HG02623 (cell line): ENCODE measurements around the gene LRWD1.
"Not testable (repeated sequence)": the region's sequence is repeated elsewhere in the genome, so short reads cannot be mapped to it uniquely, and the experiment has no call there.

Experiments used
- ATAC-seq: cut with Tn5 transposase; IDR thresholded peaks from one replicate; pipeline ENCODE4 v1.9.1; 2021; ENCODE audit warnings: moderate library complexity; ENCODE audit not compliant: unreplicated experiment

Gene LRWD1

DNA sequence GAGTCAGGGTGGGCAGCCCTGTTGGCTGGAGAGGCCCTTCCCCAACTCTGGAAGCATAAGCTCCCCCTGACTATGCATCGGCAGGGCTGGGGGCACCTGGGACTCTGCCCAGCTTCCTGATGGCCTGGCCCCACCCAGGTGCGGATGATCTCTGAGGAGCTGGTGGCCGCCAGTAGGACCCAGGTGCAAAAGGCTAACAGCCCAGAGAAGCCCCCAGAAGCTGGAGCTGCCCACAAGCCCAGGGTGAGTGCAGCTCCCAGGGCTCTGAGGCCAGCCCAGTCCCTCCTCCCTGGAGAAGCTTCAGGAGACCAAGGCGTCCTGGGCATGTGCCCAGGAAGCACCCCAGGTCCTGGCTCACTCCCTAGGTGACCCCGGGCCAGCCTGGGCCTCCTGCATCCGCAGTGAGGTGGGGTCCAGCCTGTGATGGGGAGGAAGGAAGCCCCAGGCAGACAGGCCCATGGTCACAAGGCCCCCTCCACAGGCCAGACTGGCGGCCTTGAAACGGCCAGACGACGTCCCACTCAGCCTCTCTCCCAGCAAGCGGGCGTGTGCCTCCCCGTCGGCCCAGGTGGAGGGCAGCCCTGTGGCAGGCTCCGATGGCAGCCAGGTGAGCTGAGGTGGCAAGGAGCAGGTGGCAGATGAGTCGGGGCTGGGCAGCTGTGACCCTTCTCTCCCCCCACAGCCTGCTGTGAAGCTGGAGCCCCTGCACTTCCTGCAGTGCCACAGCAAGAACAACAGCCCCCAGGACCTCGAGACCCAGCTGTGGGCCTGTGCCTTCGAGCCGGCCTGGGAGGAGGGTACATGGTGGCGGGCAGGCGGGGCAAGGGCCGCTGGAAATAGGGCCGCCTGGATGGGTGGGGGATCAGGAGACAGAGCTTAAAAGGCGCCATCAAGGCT lies 3.0 kb downstream of the LRWD1 start:
- ATAC-seq: no peak

DNA sequence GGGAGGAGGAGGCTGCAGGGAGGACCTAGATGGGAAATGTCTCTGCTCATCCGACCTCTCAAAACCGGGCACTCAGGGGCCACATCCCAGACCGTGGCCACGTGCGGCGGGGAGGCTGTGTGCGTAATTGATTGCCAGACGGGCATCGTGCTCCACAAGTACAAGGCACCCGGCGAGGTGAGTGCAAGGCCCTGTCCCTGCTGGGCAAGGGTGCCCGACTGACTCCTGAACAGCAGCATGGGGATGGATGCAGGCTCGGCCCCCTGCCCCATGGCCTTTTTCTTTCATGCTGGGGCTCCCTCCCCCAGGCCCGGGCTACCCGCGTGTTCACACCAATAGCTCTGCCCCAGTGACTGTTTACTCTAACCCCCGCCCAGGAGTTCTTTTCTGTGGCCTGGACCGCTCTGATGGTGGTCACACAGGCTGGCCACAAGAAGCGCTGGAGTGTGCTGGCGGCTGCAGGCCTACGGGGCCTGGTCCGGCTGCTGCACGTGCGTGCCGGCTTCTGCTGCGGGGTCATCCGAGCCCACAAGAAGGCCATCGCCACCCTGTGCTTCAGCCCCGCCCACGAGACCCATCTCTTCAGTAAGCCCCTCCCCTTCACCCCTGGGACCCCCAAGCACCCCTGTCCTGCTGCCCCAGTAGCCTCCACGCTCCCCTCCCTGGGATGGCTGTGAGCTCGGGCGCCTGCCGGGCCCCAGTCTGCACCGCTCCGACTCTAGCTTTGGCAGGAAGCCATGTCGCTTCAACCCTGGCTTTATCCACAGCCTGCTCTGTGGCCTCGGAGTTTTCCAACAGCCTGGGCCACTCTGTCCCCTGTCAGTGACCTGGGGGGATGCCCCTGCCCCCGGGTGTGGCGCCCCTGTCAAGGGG lies 3.9 kb downstream of the LRWD1 start:
- ATAC-seq: no peak

DNA sequence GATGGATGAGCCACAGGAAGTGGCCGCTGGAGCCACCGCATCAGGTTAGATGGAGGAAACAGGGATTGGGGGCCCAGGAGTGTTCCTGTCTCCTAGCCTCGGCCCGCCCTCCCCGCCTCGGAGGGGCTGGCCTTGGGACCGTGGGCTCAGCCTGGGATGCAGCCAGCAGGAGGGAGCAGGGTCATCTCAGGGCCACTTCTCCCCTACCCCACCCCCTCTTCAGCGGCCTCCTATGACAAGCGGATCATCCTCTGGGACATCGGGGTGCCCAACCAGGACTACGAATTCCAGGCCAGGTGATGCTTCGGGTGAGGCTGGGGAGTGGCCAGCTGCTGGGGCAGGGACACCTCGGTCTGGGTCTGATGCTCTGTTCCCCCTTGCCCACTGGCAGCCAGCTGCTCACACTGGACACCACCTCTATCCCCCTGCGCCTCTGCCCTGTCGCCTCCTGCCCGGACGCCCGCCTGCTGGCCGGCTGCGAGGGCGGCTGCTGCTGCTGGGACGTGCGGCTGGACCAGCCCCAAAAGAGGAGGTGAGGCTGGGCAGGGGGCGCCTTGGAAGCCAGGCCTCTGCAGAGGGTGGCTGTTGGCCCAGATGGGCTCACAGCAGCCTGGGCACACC lies 4.7 kb downstream of the LRWD1 start:
- ATAC-seq: no peak

GRCh38 chr7:102469972-102470825 lies 5.4 kb downstream of the LRWD1 start:
- no peak for ATAC-seq

DNA sequence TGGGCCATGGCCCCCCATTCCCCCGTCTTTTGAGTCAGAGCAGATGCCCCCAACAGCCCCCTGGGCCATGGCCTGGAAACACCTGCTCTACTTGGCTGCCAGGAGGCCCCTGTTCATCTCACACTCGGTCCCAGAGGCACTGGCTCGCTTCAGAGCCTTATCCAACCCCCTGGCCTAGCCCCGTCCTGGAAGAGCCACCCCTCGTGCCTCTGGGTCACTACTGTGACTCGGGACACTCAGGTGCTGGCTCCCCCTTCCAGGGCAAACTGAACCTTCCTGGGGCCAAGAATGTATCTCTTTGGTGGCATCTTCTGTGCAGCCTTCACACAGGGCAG lies 7.0 kb downstream of the LRWD1 start:
- ATAC-seq: no peak

- ATAC-seq: no peak
Observed at GRCh38 chr7:102472126-102473041, 7.6 kb downstream of the LRWD1 start.

GRCh38 chr7:102473271-102473991 lies 8.6 kb downstream of the LRWD1 start:
- no peak for ATAC-seq

- ATAC-seq: not testable (repeated sequence)
Observed at GRCh38 chr7:102474116-102474515, 9.3 kb downstream of the LRWD1 start.

DNA sequence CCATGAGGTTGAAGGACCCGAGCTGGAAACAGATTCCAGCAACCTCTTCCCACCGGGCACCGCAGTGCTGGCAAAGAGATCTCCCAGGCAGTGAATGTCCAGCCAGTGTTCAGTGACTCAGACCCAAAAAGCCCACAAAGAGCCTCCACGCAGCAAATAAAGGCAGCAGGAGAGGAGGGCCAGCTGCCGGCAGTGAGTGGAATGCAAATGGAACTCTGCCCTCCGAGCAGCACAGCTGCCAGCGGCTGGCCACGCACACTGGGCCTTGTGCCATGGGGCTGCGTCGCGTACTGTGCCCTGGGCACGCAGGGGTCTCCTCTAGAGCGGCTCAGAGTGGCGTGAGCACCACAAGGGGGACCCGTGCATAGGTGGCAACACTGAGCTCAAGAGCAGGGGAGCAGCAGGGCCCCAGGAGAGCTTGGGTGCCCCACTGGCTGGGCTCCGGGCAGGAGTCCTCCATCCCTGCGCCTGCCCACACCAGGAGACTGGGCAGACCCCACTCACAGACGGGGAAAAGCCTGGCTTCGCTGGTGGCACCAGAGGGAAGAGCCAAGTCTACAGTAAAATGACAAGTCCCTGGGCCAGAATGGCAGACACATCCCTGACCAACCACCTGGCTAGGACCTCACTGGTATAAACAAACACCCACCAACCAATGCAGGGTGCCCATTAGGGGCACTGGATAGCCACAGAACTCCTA lies 10.1 kb downstream of the LRWD1 start:
- ATAC-seq: not testable (repeated sequence)

DNA sequence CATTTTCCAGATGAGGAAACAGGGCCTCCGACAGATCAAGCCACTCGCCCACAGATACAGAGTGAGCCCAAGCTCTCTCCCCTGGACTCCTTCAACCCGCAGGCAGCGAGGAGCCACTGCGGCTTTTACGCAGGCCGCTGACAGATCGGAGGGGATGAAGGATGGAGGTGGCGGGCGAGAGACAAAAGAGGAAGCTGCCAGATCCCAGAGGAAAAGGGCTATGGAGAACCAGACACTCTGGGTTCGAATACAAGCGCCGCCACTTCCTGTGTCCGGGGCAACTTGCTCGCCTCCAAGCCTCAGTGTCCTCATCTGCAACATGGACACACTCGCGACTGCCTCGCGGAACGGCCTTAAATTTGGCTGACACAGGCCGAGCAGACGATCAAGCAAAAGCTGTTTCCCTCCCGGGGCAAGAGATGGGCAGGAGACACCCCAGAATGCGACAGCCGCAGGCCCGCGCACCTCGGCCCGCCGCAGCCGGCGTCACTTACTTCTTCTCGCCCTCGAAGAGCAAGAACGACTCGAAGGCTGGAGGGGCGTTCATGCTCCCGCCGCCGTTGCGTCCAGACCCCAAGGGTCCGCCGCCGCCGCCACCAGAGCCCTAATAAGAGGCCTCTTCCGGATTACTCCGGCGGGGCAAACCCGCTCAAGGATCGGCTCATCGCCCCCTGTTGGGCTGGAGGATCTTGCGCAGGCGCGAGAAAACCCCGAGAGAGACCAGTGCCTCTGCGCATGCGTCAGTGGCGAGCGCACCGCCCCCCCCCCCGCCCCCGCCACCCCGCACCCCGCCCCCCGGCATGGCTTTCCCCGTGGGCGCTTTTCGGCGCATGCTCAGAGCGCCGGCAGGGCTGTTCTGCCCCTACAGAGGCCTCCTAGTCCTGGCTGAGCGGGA lies 13.8 kb downstream of the LRWD1 start, which contains the start of gene POLR2J:
TSS of gene POLR2J (minus strand) at position 609 of the 895 bp plus-strand sequence. CDS start at position 547, 62 bp downstream.
- peak; percentile 82 for ATAC-seq

GRCh38 chr7:102479209-102479584 lies 14.4 kb downstream of the LRWD1 start:
- ATAC-seq: peak; percentile 16

DNA sequence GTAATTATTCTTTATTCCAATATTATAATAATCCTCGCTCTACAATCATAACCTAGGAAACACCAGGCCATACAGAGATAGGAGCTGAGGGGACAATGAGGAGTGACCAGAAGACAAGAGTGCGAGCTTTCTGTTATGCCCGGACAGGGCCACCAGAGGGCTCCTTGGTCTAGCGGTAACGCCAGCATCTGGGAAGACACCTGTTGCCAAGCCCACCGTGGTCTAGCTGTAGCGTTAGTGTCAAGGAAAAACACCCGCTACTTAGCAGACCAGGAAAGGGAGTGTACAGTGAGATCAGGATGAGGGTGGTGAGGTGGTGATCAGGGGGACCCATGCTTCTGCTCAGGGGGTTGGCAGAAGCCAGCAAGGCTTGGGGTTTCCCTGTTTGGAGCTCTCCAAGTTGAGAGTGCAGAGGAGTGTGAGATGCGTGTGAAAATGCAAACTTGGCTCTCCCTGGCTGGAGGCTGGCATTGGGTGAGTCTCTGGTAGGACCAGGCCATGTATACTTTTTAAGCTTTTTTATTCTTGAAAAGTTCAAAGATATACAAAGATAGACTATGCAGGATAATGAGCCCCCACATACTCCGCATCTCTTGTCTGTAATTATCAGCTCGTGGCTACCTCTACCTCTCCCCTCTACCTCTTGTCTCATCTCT lies 15.3 kb downstream of the LRWD1 start:
- not testable (repeated sequence) for ATAC-seq

GRCh38 chr7:102481962-102482361 lies 17.2 kb downstream of the LRWD1 start:
- not testable (repeated sequence) for ATAC-seq

GRCh38 chr7:102484317-102484716 lies 19.5 kb downstream of the LRWD1 start:
- not testable (repeated sequence) for ATAC-seq

DNA sequence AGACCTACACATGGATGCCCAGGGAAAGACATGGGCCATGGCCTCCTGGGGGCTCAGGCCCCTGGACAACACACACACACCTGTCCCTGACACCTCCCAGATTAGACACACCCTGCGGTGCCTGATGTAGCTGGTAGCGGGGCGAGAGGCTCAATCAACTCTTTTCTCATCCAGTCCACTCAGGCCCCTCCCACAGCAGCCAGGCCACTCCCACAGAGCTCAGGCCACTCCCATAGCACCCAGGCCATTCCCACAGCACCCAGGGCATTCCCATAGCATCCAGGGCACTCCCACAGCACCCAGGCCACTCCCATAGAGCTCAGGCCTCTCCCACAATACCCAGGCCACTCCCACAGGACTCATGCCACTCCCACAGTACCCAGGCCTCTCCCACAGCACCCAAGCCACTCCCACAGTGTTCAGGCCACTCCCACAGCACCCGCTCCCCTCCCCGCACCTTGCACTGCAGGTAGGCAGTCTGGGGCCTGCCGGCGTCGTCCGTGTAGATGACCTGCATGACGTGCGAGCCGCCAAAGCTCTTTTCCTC lies 25.8 kb downstream of the LRWD1 start:
- ATAC-seq: not testable (repeated sequence)

DNA sequence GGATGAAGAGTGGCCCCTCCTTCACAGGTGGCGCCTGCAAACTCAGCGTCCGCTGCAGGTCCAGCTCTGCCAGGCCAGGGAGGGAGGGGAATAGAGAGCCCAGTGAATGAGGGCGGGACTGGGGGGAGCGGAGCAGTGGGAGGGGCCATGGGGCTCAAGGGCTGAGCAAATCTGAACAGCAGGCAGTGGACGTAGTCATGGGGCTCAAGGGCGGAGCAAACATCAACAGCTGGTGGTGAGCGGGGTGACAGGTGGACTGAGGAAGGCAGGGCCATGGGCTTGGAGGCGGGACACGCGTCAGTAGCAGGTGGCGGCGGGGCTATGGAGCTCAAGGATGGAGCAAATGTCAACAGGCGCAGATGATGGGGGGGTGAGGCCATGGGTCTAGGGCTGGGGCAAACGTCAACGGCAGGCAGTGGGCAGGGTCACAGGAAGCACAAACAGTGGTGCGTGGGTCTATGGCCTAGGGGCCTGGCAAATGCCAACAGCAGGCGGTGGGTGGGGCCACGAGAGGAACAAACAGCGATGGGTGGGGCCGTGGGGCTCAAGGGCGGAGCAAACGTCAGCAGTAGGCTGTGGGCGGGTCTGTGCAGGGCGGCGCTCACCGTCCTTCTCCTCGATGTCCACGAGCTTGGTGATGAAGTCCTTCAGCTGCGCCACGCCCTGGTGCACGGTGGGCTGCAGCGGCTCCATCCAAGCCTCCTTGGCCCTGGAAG lies 28.6 kb downstream of the LRWD1 start:
- ATAC-seq: peak; percentile 30
